ENCODE results near the gene CAV3. TPM values are rescaled to one million over a fixed set of nuclear protein-coding genes. Genes with fewer than 3 reads are reported as not detected.

The CAV3 gene
- total RNA-seq, 1 donor, result not detected

- Histone ChIP-seq H3K9me3 (ENCODE audit: low read depth, low read length) (no peaks in the 10 kb centered on the region), H3K27me3 (ENCODE audit: insufficient read depth, low read length) (peaks cover 4% of the 10 kb centered on the region), H3K4me2 (ENCODE audit: insufficient read depth, low read length) (no peak overlapping the region), H4K20me1 (ENCODE audit: insufficient read depth, low read length) (no peaks in the 10 kb centered on the region), H3K27ac (ENCODE audit: low read depth, low read length) (no peak overlapping the region), H3K4me3 (ENCODE audit: insufficient read depth, low read length) (no peak overlapping the region), H3K4me1 (ENCODE audit: insufficient read depth, low read length) (peaks cover 20% of the 10 kb centered on the region), H3K36me3 (ENCODE audit: insufficient read depth, low read length) (no peaks in the 10 kb centered on the region), H3K79me2 (ENCODE audit: insufficient read depth, low read length) (no peaks in the 10 kb centered on the region), H2AFZ (ENCODE audit: low read length) (no peak overlapping the region)
- no peak for DNase-seq (ENCODE audit: insufficient read length, low spot score, missing footprints)
- no peak for TF ChIP-seq CTCF (IDR thresholded peaks at IDR 0.05; ENCODE audit: extremely low read depth, low read depth, low read length)
Measured at GRCh38 chr3:8780279-8780678, 46.7 kb downstream of the CAV3 start.

GRCh38 chr3:8784676-8785435 lies 51.3 kb downstream of the CAV3 start:
- Histone ChIP-seq H3K4me3 (ENCODE audit: insufficient read depth, low read length) (no peak overlapping the region), H3K9me3 (ENCODE audit: low read depth, low read length) (peaks cover 2% of the 10 kb centered on the region), H3K79me2 (ENCODE audit: insufficient read depth, low read length) (no peaks in the 10 kb centered on the region), H4K20me1 (ENCODE audit: insufficient read depth, low read length) (no peaks in the 10 kb centered on the region), H3K36me3 (ENCODE audit: insufficient read depth, low read length) (no peaks in the 10 kb centered on the region), H3K27me3 (ENCODE audit: insufficient read depth, low read length) (no peaks in the 10 kb centered on the region), H3K27ac (ENCODE audit: low read depth, low read length) (no peak overlapping the region), H3K4me2 (ENCODE audit: insufficient read depth, low read length) (no peak overlapping the region), H2AFZ (ENCODE audit: low read length) (no peak overlapping the region), H3K4me1 (ENCODE audit: insufficient read depth, low read length) (no peaks in the 10 kb centered on the region)
- no peak for DNase-seq (ENCODE audit: insufficient read length, low spot score, missing footprints)
- no peak for TF ChIP-seq CTCF (IDR thresholded peaks at IDR 0.05; ENCODE audit: extremely low read depth, low read depth, low read length)

- H3K27me3 ChIP-seq (ENCODE audit: insufficient read depth, low read length), result no peaks in the 10 kb centered on the region
Measured at GRCh38 chr3:8790529-8790928, 56.9 kb downstream of the CAV3 start.

More at GRCh38 chr3:8790529-8790928, 56.9 kb downstream of the CAV3 start:
- H3K36me3 ChIP-seq (ENCODE audit: insufficient read depth, low read length), result no peaks in the 10 kb centered on the region
- no peak overlapping the region for H2AFZ ChIP-seq (ENCODE audit: low read length)
- peaks cover 3% of the 10 kb centered on the region for H3K4me1 ChIP-seq (ENCODE audit: insufficient read depth, low read length)
- no peak for TF ChIP-seq CTCF (IDR thresholded peaks at IDR 0.05; ENCODE audit: extremely low read depth, low read depth, low read length)
- no peak overlapping the region for H3K4me3 ChIP-seq (ENCODE audit: insufficient read depth, low read length)
- H4K20me1 ChIP-seq (ENCODE audit: insufficient read depth, low read length), result no peaks in the 10 kb centered on the region
- H3K79me2 ChIP-seq (ENCODE audit: insufficient read depth, low read length), result no peaks in the 10 kb centered on the region
- H3K27ac ChIP-seq (ENCODE audit: low read depth, low read length), result no peak overlapping the region
- DNase-seq (ENCODE audit: insufficient read length, low spot score, missing footprints), result no peak
- peaks cover 2% of the 10 kb centered on the region for H3K9me3 ChIP-seq (ENCODE audit: low read depth, low read length)
- H3K4me2 ChIP-seq (ENCODE audit: insufficient read depth, low read length), result no peak overlapping the region

All from osteoblast (primary cell).